IPS DF 19.7 (cell line): ENCODE measurements around the gene FOXO3.
"Not testable (repeated sequence)": the region's sequence is repeated elsewhere in the genome, so short reads cannot be mapped to it uniquely, and the experiment has no call there.

Experiments used
- DNase-seq: peaks from one replicate; pipeline ENCODE4 v3.0.0-alpha.2; 2013; ENCODE audit warnings: low read depth, low spot score

Gene FOXO3

GRCh38 chr6:108682383-108683119, 121.8 kb downstream of the FOXO3 start:
- DNase-seq, result not testable (repeated sequence)

GRCh38 chr6:108683976-108684375, 123.3 kb downstream of the FOXO3 start:
- not testable (repeated sequence) for DNase-seq

- DNase-seq, result no peak
These were observed 124.1 kb downstream of the FOXO3 start for GRCh38 chr6:108684771-108685329.

GRCh38 chr6:108685970-108686369, 125.3 kb downstream of the FOXO3 start:
- DNase-seq, result no peak

DNA sequence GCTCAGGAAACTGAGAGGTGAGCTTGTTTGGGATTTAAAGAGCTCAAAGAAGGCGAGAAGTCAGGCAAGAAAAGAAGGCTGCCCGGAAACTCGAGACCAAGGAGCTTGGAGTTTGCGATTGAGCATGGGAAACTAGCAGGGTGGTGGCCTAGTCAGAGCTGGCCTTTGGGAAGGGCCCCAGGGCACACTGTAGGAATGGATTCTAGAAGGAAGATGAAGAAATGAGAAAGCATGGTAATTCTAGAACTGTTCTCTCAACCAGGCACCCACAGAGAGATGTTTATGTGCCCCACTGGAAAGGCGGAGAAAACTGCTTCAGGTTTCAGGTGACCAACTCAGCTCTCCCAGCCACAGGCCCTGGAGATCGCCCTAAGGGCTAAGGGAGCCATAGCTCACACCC, 126.2 kb downstream of the FOXO3 start:
- no peak for DNase-seq

- DNase-seq, result no peak
These were observed 127.2 kb downstream of the FOXO3 start for GRCh38 chr6:108687921-108688320.

DNA sequence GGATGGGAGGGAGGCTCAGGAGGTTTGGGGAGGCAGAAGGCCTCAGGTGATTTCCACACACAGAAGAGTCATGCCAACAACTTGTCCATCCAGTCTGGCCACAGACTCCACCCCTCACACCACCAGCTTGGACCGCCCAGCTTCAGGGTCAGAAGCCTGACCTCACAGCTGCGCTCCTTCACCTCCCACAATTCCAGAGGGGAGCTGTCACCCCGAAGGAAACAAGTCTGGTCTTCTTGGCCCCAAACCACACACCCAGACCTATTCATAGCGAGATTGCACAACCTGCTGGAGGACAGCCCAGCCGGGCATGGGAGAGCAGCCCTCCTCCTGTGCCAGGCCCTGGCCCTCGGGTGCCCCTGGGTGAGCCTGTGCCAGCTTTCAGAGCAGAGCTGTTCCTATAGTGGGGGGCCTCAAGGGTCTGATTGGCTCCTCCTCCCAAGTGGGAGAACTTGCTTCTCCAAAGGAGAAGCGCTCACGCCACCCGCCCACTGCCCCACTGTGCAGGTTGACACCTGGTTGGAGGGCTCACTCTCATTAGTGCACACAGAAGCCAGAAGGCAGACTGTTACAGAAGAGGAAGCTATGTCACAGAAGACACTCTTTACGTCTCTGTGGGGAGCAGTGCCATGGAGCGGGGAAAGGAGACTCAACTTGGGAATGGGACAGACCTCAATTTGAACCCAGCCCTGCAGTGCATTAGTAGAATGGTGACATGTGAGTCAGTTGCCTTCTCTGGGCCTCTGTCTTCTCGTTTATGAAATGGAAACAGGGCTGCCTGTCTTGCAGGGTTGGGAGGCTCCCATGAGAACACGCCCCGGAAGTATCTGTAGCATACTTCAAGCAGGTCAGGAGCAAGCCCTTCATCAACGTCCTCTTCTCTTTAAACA, 128.8 kb downstream of the FOXO3 start:
- DNase-seq, result no peak

DNA sequence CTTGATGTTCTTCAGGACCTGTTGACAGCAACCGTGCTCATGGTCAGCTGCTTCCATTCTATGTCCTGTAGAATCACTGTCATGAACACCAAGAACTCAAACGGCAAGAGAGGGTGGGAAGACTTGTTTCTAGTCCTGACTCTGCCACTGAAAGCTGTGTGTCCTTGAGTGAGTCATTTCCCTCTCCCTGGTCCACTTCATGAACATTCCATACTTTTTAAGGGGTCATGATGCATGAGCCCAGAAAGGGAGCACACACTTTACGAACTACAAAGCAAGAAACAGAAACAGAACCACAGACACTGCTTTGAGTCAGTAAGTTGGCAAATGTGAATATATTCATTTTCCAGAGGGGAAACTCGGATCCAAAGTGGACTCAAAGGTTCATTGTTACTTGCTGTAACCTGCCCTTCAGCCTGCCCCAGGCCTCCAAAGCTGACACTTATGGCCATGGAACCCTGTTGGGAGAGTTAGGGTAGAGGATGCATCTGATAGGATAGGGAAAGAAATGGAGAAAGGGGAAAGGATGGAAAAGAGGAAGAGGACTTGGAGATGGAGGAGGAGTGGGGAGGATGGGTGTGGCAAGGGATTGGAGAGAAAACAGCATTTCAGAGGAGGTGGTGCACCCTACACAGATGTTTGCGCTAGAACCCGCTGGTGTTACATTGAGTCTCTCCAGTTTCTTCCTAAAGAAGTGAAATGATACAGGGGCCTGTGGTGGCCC, 129.8 kb downstream of the FOXO3 start:
- DNase-seq, result no peak

GRCh38 chr6:108693430-108694154, 132.9 kb downstream of the FOXO3 start:
- DNase-seq, result no peak

GRCh38 chr6:108694816-108695215, 134.1 kb downstream of the FOXO3 start:
- no peak for DNase-seq

GRCh38 chr6:108697561-108698161, 136.9 kb downstream of the FOXO3 start:
- DNase-seq, result no peak

GRCh38 chr6:108698593-108699289, 138.0 kb downstream of the FOXO3 start:
- DNase-seq, result no peak

DNA sequence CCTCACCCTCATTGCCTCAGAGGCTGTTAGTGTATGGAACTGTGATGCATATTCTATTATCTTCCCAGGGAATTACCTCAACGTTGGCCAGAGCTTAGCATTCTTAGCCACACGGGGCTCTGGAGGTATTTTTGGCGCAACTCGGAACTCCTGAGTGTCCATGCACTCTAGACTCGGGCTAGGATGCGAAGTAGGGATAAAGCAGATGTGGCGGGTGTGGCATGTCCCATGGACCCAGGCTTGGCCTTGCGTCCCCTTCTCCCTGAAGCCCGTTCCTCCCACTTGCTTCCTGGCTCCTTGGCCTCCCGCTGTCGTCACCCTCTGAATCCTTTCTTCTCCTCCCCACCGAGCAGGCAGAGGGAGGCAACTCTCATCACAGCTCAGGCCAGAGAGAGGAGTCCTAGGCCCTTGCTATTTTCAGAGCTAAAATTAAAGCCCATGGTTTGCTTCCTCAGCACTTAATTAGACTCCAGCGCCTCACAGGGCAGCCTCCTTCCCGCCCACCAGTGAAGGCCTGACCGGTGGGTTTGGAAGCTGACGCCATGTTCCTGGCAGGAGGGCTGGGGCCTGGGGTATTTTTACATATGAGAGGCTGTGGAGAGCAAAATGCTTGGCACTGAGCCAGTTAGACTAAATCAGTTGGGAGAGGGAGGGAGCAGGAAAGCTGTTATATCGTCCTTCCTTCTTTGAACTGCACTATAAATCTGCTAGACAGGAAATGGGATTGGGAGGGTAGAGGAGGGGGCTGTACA, 138.7 kb downstream of the FOXO3 start:
- DNase-seq, result no peak

DNA sequence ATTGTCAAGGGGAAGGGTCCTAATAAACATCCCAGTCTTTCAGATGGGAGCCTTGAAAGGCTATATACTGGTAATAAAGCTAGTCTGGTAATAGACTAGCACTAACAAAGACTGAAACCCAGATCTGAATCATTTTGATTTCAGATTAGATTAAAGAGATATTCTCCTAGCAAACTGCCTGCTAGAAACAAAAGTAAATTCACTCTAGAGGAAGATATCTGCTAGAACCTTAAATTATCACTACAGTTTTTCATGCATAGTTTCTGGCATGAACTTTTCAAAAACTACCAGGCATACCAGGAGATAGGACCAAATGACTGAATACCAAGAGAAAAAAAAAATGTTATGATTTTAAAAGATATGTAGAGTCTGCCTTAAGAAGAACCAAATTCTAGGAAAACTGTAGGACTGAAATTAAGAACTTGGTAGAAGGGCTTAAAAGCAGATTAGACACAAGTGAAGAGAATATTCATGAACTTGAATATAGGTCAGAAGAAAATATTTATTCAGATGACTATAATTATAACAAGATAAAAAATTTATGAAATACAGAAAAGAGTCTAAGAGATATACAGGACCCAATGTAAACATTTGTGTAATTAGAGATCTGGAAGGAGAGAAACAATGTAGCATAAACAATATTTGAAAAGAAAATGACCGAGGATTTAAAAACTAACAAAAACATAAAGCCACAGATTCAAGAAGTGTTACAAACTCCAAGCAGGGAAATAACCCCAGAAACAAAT, 141.6 kb downstream of the FOXO3 start:
- no peak for DNase-seq

DNA sequence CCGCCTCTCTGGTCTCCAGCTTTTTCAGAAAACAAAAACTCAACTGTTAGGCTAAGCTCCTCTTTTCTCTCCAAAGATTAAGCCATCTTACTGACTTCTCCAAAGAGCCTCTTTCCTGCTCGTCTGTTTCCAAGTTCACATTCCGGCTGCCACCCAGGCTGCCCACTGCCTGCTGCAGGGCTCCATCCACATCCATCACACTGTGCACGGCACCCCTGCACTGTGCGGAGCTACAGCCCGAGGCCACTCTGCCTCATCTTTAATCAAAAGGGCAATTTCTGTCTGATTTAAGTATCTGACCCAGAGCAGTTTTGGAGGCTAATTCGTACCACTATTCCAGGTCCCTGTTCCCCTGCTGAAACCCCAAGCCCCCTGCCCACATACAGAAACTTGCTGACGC, 145.9 kb downstream of the FOXO3 start:
- DNase-seq, result no peak

DNA sequence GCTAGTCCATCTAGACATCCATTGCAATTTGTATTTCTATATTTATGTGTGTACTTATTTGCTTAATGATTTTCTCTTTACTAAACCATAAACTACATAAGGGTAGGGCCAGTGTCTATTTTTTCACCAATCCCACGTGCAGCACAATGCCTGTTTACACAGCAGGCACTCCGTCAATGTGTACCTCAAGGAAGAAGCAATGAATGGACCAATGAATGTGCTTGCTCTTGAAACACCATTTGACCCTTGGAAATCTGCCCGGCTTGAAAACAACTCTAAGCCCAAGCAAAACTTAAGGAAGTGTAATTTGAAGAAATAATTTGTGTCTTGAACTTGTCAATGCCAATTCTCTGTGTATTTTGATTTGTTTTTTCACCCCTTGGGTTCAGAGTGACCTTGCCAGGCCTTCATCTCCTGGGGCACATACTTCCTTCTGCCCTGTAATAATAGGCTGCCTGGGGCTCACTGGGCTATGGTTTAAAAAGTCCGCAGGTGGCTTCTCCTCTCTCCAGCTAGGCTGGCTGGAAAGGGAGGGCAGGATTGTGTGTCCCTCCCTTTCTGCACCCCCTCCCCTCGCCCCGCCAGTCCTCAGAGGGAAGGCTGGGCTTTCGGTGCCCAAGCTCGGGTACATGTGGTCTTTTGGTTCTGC, 146.7 kb downstream of the FOXO3 start:
- no peak for DNase-seq

DNA sequence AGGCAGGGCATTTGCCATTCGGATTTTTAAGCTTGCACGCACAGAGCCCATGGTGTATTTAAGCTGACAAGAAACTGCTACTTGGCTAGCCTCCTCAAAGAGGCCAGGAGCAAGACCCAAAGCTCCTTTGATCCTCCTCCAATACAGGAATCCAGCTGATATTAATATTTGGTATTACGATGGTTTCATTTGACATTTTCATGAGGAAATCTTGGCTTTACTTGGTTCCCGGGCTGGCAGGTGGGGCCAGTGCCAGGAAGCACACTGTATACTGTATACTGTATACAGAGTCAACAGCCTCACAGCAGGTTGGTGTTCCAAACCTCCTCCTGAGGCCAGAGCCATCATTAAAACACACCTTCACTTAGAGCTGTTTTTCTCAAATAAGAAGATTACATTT, 149.3 kb downstream of the FOXO3 start:
- no peak for DNase-seq

DNA sequence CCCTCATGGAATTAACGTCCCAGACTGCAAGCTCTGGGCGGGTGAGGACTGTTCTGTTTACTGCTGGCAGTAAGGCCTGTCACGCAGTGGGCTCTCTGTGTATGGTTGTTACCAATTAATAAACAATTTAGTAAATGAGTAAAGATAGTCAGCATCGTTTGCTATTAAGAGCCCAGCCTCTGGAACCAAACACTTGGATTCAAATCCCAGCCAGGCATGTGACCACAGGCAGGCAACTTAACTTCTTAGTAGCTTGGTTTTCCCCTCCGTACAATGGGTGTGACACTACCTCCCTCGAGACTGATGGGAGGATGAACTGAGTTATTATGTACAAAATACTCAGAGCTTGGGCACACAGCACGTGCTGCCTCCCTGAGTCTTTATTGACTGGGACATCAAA, 149.8 kb downstream of the FOXO3 start:
- DNase-seq, result no peak
